Peyer's patch (tissue), 4 donors: ENCODE results near the gene FRMD4A. TPM values are rescaled to one million over a fixed set of nuclear protein-coding genes. Genes with fewer than 3 reads are reported as not detected.

Source experiments
- DNase-seq, 3 donors: peaks; one replicate each; pipeline ENCODE4 v3.0.0-alpha.2; 2017 to 2019
- H3K27ac ChIP-seq, 4 donors: fragments of 200-600 bp; sonication (generic); one replicate each; pipeline ENCODE4 v1.5.1; 2016 to 2019
- H3K27me3 ChIP-seq, 2 donors: fragments of 200-600 bp; sonication (generic); one replicate each; pipeline ENCODE4 v1.5.1; 2019
- H3K36me3 ChIP-seq, 3 donors: fragments of 200-600 bp; sonication (generic); one replicate each; pipeline ENCODE4 v1.5.1; 2016 to 2019
- H3K4me1 ChIP-seq, 4 donors: fragments of 200-600 bp; sonication (generic); one replicate each; pipeline ENCODE4 v1.5.1; 2016 to 2019
- H3K4me3 ChIP-seq, 4 donors: fragments of 200-600 bp; sonication (generic); 1 replicate in 3 of 4; 2 replicates in 1 of 4; pipeline ENCODE4 v1.5.1; 2016 to 2019; ENCODE audit warnings: mild to moderate bottlenecking in 1 of 4
- H3K9me3 ChIP-seq, 4 donors: fragments of 200-600 bp; sonication (generic); one replicate each; pipeline ENCODE4 v1.5.1; 2016 to 2019; ENCODE audit warnings: mild to moderate bottlenecking in 1 of 4
- POLR2A ChIP-seq, 2 donors: fragments of 450-650 bp; IDR thresholded peaks; one replicate each; pipeline ENCODE4 v1.5.1; 2017; ENCODE audit warnings: antibody characterized with exemption in 2 of 2, mild to moderate bottlenecking in 2 of 2, moderate library complexity in 2 of 2
- total RNA-seq, 4 donors: library from RNA; depleted of rRNA; stranded (reverse); fragments of >200 nt; gene quantifications; one replicate each; pipeline ENCODE4 v1.1.0, GENCODE V29; 2016
- TF ChIP-seq, protein P1 (sequence below), 6 experiments: fragments of 450-650 bp in 4 of 6; fragments of 200-600 bp in 2 of 6; sonication (generic) in 1 of 6; IDR thresholded peaks; one replicate each; pipeline ENCODE4 v1.5.1; 2017 to 2019; ENCODE audit warnings: antibody characterized with exemption in 6 of 6, mild to moderate bottlenecking in 3 of 6, moderate library complexity in 1 of 6

Gene FRMD4A
- total RNA-seq, 4 donors from 2014 or later = 3.0 to 47.9 (median 5.9) TPM

DNA sequence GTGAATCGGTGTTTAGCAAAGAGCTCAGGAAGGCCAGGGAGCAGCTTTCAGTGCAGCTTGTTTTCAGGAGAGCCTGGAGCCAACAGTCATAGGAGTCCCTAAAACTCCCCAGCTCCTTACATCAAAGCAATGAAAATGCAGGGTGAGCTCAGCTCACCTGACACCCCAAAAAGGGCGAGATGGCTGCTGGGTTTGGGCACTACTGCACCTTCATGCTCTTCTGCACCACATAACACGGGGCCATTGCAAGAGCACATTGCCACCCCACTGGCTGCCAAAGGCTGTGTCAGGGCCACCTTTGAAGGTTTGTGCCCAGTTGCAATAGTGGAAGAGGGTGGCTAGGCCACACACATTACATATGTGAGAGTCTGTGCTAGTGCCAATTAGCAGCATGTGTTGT is 25.0 kb upstream of the FRMD4A start:
- TF ChIP-seq, protein P1, sequence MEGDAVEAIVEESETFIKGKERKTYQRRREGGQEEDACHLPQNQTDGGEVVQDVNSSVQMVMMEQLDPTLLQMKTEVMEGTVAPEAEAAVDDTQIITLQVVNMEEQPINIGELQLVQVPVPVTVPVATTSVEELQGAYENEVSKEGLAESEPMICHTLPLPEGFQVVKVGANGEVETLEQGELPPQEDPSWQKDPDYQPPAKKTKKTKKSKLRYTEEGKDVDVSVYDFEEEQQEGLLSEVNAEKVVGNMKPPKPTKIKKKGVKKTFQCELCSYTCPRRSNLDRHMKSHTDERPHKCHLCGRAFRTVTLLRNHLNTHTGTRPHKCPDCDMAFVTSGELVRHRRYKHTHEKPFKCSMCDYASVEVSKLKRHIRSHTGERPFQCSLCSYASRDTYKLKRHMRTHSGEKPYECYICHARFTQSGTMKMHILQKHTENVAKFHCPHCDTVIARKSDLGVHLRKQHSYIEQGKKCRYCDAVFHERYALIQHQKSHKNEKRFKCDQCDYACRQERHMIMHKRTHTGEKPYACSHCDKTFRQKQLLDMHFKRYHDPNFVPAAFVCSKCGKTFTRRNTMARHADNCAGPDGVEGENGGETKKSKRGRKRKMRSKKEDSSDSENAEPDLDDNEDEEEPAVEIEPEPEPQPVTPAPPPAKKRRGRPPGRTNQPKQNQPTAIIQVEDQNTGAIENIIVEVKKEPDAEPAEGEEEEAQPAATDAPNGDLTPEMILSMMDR (IDR thresholded peaks at IDR 0.05) = no peak
- no peak for TF ChIP-seq POLR2A (IDR thresholded peaks at IDR 0.05)
- no peaks in the 10 kb centered on the region for H3K9me3 ChIP-seq
- H3K4me3 ChIP-seq = no peak overlapping the region
- no peaks in the 10 kb centered on the region for H3K27me3 ChIP-seq
- no peaks in the 10 kb centered on the region for H3K36me3 ChIP-seq
- no peaks in the 10 kb centered on the region for H3K4me1 ChIP-seq
- no peak overlapping the region for H3K27ac ChIP-seq
- no peak for DNase-seq

DNA sequence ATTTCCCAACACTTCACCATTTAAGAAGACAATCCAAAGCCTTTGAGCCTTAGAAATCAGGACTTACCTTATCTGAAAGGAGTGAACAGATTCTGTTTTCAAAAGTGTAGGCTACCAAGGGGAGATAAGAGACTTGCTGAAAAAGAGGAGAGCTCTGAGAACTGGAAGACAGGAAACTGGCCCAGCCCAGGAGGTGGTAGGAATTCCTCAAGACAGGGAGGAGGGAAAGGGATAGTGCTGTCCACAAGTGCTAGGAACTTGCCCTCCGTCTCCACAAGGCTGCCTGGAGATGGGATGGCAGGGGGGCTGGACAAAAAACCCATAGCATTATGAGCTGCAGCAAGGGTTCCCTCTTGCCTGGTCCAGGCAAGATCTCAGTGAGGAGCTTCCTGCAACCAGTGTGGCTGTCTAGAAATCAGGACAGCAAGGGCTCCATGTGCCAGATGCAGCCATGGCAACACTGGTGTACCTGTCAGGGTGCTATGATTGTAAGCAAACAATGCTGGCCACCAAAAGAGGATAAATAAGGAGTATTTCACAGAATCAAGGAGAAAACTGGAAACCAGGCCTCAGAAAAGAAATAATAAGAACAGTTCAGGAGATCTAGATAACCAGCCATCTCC is 22.7 kb upstream of the FRMD4A start:
- H3K4me3 ChIP-seq = no peak overlapping the region
- no peaks in the 10 kb centered on the region for H3K4me1 ChIP-seq
- H3K36me3 ChIP-seq = no peaks in the 10 kb centered on the region
- no peak overlapping the region for H3K27ac ChIP-seq
- no peak for DNase-seq
- TF ChIP-seq, protein P1 (IDR thresholded peaks at IDR 0.05) = no peak
- no peak for TF ChIP-seq POLR2A (IDR thresholded peaks at IDR 0.05)
- H3K9me3 ChIP-seq = no peaks in the 10 kb centered on the region
- H3K27me3 ChIP-seq = no peaks in the 10 kb centered on the region

DNA sequence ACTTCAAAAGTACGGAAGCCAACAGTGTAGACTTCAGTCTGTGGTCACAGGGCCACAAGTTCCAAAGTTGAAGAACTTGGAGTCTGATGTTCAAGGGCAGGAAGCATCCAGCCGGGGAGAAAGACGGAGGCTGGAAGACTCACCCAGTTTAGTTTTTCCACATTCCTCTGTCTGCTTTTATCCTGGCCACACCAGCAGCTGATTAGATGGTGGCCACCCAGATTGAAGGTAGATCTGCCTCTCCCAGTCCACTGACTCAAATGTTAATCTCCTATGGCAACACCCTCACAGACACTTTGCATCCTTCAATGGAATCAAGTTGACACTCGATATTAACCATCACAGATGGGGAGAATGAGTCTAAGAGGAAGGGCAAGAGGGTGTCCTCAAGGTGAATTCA is 19.3 kb upstream of the FRMD4A start:
- DNase-seq = no peak
- no peaks in the 10 kb centered on the region for H3K27me3 ChIP-seq
- TF ChIP-seq, protein P1 (IDR thresholded peaks at IDR 0.05) = no peak
- TF ChIP-seq POLR2A (IDR thresholded peaks at IDR 0.05) = no peak
- H3K4me1 ChIP-seq = no peaks in the 10 kb centered on the region
- no peak overlapping the region for H3K27ac ChIP-seq
- no peaks in the 10 kb centered on the region for H3K36me3 ChIP-seq
- no peaks in the 10 kb centered on the region for H3K9me3 ChIP-seq
- no peak overlapping the region for H3K4me3 ChIP-seq

DNA sequence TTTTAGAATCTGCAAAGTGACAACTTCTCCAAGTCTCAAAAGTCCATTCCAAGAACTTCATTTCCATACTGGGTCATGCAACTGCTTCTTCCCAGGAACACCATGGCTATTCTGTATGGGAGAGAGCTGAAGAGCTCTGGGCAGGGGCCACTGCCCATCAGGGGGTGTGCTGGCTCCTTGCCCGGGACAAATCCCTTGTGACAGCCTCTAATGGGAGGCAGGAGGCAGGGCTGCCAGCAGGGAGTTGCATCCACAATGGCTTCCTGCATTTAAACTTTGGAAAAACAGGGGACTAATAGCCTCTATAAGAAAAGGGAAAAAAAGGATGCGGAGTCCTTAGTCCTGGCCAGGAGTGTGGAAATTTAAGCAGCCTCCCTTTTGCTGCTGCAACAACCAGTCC is 18.4 kb upstream of the FRMD4A start:
- TF ChIP-seq, protein P1 (IDR thresholded peaks at IDR 0.05) = no peak
- no peak for TF ChIP-seq POLR2A (IDR thresholded peaks at IDR 0.05)
- Histone ChIP-seq H3K27me3 (no peaks in the 10 kb centered on the region), H3K36me3 (no peaks in the 10 kb centered on the region), H3K4me3 (no peak overlapping the region), H3K9me3 (no peaks in the 10 kb centered on the region), H3K27ac (no peak overlapping the region), H3K4me1 (no peaks in the 10 kb centered on the region)
- no peak for DNase-seq

DNA sequence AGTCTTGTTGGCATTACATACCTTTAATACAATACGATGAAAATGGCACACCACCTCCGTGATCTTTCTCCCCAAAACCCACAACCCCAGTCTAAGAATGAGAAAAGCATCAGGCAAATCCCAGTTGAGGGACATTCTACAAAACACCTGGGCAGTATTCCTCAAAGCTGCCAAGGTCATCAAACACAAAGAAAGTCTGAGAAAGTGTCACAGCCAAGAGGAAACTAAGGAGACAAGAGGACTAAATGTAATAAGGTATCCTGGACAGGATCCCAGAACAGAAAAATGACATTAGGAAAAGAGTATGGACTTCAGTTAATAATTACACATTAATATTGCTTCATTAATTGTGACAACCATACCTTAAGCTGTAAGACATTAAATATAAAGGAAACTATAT is 14.5 kb upstream of the FRMD4A start:
- TF ChIP-seq, protein P1 (IDR thresholded peaks at IDR 0.05) = no peak
- no peak for TF ChIP-seq POLR2A (IDR thresholded peaks at IDR 0.05)
- no peak overlapping the region for H3K27ac ChIP-seq
- no peak overlapping the region for H3K4me3 ChIP-seq
- no peaks in the 10 kb centered on the region for H3K4me1 ChIP-seq
- H3K36me3 ChIP-seq = no peaks in the 10 kb centered on the region
- H3K9me3 ChIP-seq = no peaks in the 10 kb centered on the region
- DNase-seq = no peak
- H3K27me3 ChIP-seq = no peaks in the 10 kb centered on the region
